K562 (cell line): ENCODE results near the gene TP53I13. TPM values are rescaled to one million over a fixed set of nuclear protein-coding genes. Genes with fewer than 3 reads are reported as not detected.

Source experiments
- ATAC-seq: fragments of 200-7000 bp; cut with Tn5 transposase; 3 replicates; pipeline ENCODE4 v1.9.1; 2020; ENCODE audit warnings: moderate library complexity
- BruUV-seq: library from RNA; stranded (reverse); fragments of 400-500 nt; replicated peaks from 2 replicates; lab custom pipeline; 2021; lab: Mats Ljungman, UMichigan
- CTCF ChIA-PET: fragments of 300-600 bp; formaldehyde crosslinking; extraction: SDS; loops from one replicate; lab custom pipeline; 2021; ENCODE audit warnings: low intra/inter-chr PET ratio; lab: Yijun Ruan, JAX
- POLR2A ChIA-PET: fragments of 300-600, 350-650 bp; sonication (Branson Sonifier 250); formaldehyde crosslinking; extraction: SDS; loops from one replicate; lab custom pipeline; 2021; ENCODE audit warnings: antibody characterized with exemption, inconsistent platforms; lab: Yijun Ruan, JAX
- DNase-seq, 4 experiments: peaks; one replicate each; pipeline versions ENCODE4 v3.0.0 to v3.0.0-alpha.2; 2011 to 2018; ENCODE audit warnings: low spot score in 3 of 4, mixed read lengths in 3 of 4; ENCODE audit errors: extremely low read depth in 1 of 4
- FAIRE-seq: peaks from 2 replicates; lab custom pipeline; 2011; peaks lifted over from hg19 to GRCh38; lab: Jason Lieb, UNC
- H2AFZ ChIP-seq: 2 replicates; pipeline ENCODE4 v1.6.0; 2011; ENCODE audit warnings: low read depth, low read length, control low read depth, inconsistent platforms
- H3K27ac ChIP-seq: fragments of 200-600 bp; 3 replicates; pipeline ENCODE4 v1.8.0; 2011; ENCODE audit warnings: low read depth, mild to moderate bottlenecking, control low read depth, inconsistent platforms, low read length, moderate library complexity, mixed read lengths; ENCODE audit errors: extremely low read depth
- H3K27me3 ChIP-seq, 2 experiments: fragments of 300-600 bp in 1 of 2; 2 replicates in 1 of 2; 3 replicates in 1 of 2; pipeline versions ENCODE4 v1.6.0 to v1.8.0; 2011; ENCODE audit warnings: inconsistent platforms in 2 of 2, low read length in 2 of 2, mild to moderate bottlenecking in 1 of 2, mixed read lengths in 1 of 2, moderate library complexity in 1 of 2; ENCODE audit not compliant: control insufficient read depth in 2 of 2, insufficient read depth in 2 of 2
- H3K36me3 ChIP-seq: fragments of 300-600 bp; 3 replicates; pipeline ENCODE4 v1.8.0; 2011; ENCODE audit warnings: mild to moderate bottlenecking, low read length, inconsistent platforms; ENCODE audit not compliant: control insufficient read depth, insufficient read depth
- H3K4me1 ChIP-seq, 2 experiments: fragments of 200-600 bp in 1 of 2; replicated peaks in 1 of 2; 2 replicates in 1 of 2; 3 replicates in 1 of 2; pipeline versions ENCODE4 v1.5.1 to v1.8.0; 2011; ENCODE audit warnings: inconsistent platforms in 2 of 2, low read length in 2 of 2, mild to moderate bottlenecking in 1 of 2, mixed read lengths in 1 of 2, moderate library complexity in 1 of 2; ENCODE audit not compliant: control insufficient read depth in 2 of 2, insufficient read depth in 2 of 2
- H3K4me2 ChIP-seq: 2 replicates; pipeline ENCODE4 v1.6.1; 2011; ENCODE audit warnings: low read length, control low read depth, inconsistent platforms, mixed read lengths; ENCODE audit not compliant: insufficient read depth
- H3K4me3 ChIP-seq: fragments of 200-600 bp; sonication (generic), shearing (Covaris generic); 2 replicates; pipeline ENCODE4 v1.5.1; 2016; ENCODE audit warnings: control low read depth, inconsistent platforms
- H3K79me2 ChIP-seq: fragments of 200-600 bp; 3 replicates; pipeline ENCODE4 v1.8.0; 2011; ENCODE audit warnings: low read length, inconsistent platforms; ENCODE audit not compliant: control insufficient read depth, insufficient read depth
- H3K9ac ChIP-seq, 2 experiments: 2 replicates each; pipeline versions ENCODE4 v1.6.0 to v1.6.1; 2011; ENCODE audit warnings: low read depth in 2 of 2, low read length in 2 of 2, control low read depth in 1 of 2, inconsistent platforms in 1 of 2, mild to moderate bottlenecking in 1 of 2, mixed read lengths in 1 of 2; ENCODE audit not compliant: insufficient read depth in 1 of 2
- H3K9me1 ChIP-seq: one replicate; pipeline ENCODE4 v1.6.0; 2011; ENCODE audit warnings: inconsistent platforms, mild to moderate bottlenecking, low read length, moderate library complexity; ENCODE audit not compliant: control insufficient read depth, insufficient read depth
- H3K9me3 ChIP-seq: replicated peaks from 2 replicates; pipeline ENCODE4 v1.5.1; 2011; ENCODE audit warnings: low read depth, low read length, inconsistent platforms; ENCODE audit not compliant: control insufficient read depth, insufficient read depth
- H4K20me1 ChIP-seq: replicated peaks from 2 replicates; pipeline ENCODE4 v1.6.1; 2011; ENCODE audit warnings: low read length, inconsistent platforms, mixed read lengths; ENCODE audit not compliant: control insufficient read depth, insufficient read depth
- CBX5 ChIP-seq: IDR thresholded peaks from 2 replicates; pipeline ENCODE4 v1.6.1; 2014; ENCODE audit warnings: low read depth, borderline replicate concordance
- EZH2 ChIP-seq: IDR thresholded peaks from 2 replicates; pipeline ENCODE4 v1.6.1; 2012; ENCODE audit warnings: low read depth, mild to moderate bottlenecking, inconsistent platforms, low read length, borderline replicate concordance
- FIP1L1 ChIP-seq: fragments of 200-400 bp; formaldehyde crosslinking; IDR thresholded peaks from 2 replicates; pipeline ENCODE4 v1.6.1; 2018; ENCODE audit warnings: mild to moderate bottlenecking, low read depth, low read length; ENCODE audit not compliant: poor library complexity, severe bottlenecking
- HSF4 ChIP-seq: fragments of 250-450 bp; sonication (Bioruptor Pico); IDR thresholded peaks from 2 replicates; pipeline ENCODE4 v2.1.2; 2022; ENCODE audit warnings: mild to moderate bottlenecking, moderate library complexity, borderline replicate concordance
- KAT8 ChIP-seq: fragments of 450-650 bp; IDR thresholded peaks from 2 replicates; pipeline ENCODE4 v1.6.1; 2016; ENCODE audit warnings: low read depth, mild to moderate bottlenecking
- POLR2H ChIP-seq: IDR thresholded peaks from 2 replicates; pipeline ENCODE4 v1.6.1; 2016; ENCODE audit warnings: missing genetic modification characterization, low read depth, mild to moderate bottlenecking, control low read depth, missing compliant biosample characterization, moderate library complexity
- RAD51 ChIP-seq: fragments of 450-650 bp; IDR thresholded peaks from 2 replicates; pipeline ENCODE4 v1.7.1; 2016; ENCODE audit warnings: low read depth, mild to moderate bottlenecking, borderline replicate concordance
- XRCC3 ChIP-seq: fragments of 450-650 bp; IDR thresholded peaks from 2 replicates; pipeline ENCODE4 v1.6.1; 2017; ENCODE audit warnings: mild to moderate bottlenecking, moderate library complexity
- ZBTB8A ChIP-seq: fragments of 450-650 bp; IDR thresholded peaks from 2 replicates; pipeline ENCODE4 v1.6.1; 2018; ENCODE audit warnings: mild to moderate bottlenecking, moderate library complexity; ENCODE audit not compliant: partially characterized antibody
- ZNF124 ChIP-seq: sonication (generic); formaldehyde crosslinking; IDR thresholded peaks from 2 replicates; pipeline ENCODE4 v1.8.1; 2022; ENCODE audit warnings: missing genetic modification reagents
- ZNF384 ChIP-seq: IDR thresholded peaks from 2 replicates; pipeline ENCODE4 v1.6.1; 2012; ENCODE audit warnings: low read depth, low read length, improper control_type of control experiment
- ZNF586 ChIP-seq: fragments of 450-650 bp; formaldehyde crosslinking; conservative IDR thresholded peaks from 2 replicates; pipeline ENCODE4 v1.4.0; 2020; ENCODE audit warnings: mild to moderate bottlenecking, moderate library complexity
- WGBS: fragments of 100-300 bp; shearing (Covaris generic); methylation state at CpG from one replicate; pipeline ENCODE4 v1.1.6; 2016; ENCODE audit warnings: low coverage, mixed read lengths; ENCODE audit not compliant: insufficient coverage; ENCODE audit errors: missing lambda C conversion rate; 5-methylcytosine and 5-hydroxymethylcytosine counted together
- in situ Hi-C: fragments of 300-500 bp; cut with MboI; formaldehyde crosslinking; loops from 4 replicates; pipeline ENCODE4 v1.15.0; 2018; ENCODE audit warnings: inconsistent platforms, mixed read lengths
- intact Hi-C: fragments of 100-400 bp; cut with micrococcal nuclease; formaldehyde crosslinking; loops from 2 replicates; pipeline ENCODE4 v1.14.2; 2022
- polyA plus RNA-seq, 8 experiments: library from polyadenylated mRNA; depleted of rRNA in 4 of 8; stranded (reverse) in 5 of 8; unstranded in 3 of 8; fragments of >200 nt; fragmentation: Nextera tagmentation in 2 of 8; fragmentation: Illumina TruSeq in 1 of 8; extraction: Ambion mirVana in 2 of 8; extraction: Trizol in 1 of 8; gene quantifications; 2 replicates each; pipeline versions ENCODE4 v1.2.1 to v1.2.3, GENCODE V29; 2011 to 2014; ENCODE audit warnings: inconsistent platforms in 1 of 8, missing spikeins in 1 of 8
- total RNA-seq, 7 experiments: library from RNA; depleted of rRNA in 6 of 7; stranded (reverse); fragments of >200 nt in 6 of 7; fragmentation: Illumina TruSeq in 2 of 7; extraction: Trizol in 2 of 7; gene quantifications; 2 replicates each; pipeline versions ENCODE4 v1.2.1 to v1.2.3, GENCODE V29; 2011 to 2021; ENCODE audit warnings: low replicate concordance in 1 of 7
- TF ChIP-seq, protein P1 (sequence below): sonication (generic); formaldehyde crosslinking; IDR thresholded peaks from 2 replicates; pipeline ENCODE4 v1.8.0; 2022; ENCODE audit warnings: missing genetic modification reagents, mild to moderate bottlenecking, borderline replicate concordance
- TF ChIP-seq, protein P2 (sequence below): fragments of 150-350 bp; IDR thresholded peaks from 2 replicates; pipeline ENCODE4 v1.6.1; 2014; ENCODE audit warnings: low read depth, mild to moderate bottlenecking, low read length, borderline replicate concordance

The TP53I13 gene
- total and polyA plus RNA-seq, 9 of the 15 experiments (the other 6 are each of a cell fraction or from before 2014, with no cell fraction given) = 0.08 to 28.3 (median 9.1) TPM

- H3K4me1 ChIP-seq = peaks cover 34 to 69% of the 10 kb centered on the region in 2 experiments
- TF ChIP-seq CBX5 (no peak), HSF4 (no peak), RAD51 (no peak), XRCC3 (no peak), POLR2H (tag) (no peak), FIP1L1 (no peak), ZNF586 (CRISPR knock-in tag) (no peak), EZH2 (no peak), KAT8 (no peak), ZBTB8A (no peak), ZNF384 (no peak), ZNF124 (CRISPR knock-in tag) (no peak)
- TF ChIP-seq, protein P1, sequence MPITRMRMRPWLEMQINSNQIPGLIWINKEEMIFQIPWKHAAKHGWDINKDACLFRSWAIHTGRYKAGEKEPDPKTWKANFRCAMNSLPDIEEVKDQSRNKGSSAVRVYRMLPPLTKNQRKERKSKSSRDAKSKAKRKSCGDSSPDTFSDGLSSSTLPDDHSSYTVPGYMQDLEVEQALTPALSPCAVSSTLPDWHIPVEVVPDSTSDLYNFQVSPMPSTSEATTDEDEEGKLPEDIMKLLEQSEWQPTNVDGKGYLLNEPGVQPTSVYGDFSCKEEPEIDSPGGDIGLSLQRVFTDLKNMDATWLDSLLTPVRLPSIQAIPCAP (CRISPR knock-in tag) = no peak
- TF ChIP-seq, protein P2, sequence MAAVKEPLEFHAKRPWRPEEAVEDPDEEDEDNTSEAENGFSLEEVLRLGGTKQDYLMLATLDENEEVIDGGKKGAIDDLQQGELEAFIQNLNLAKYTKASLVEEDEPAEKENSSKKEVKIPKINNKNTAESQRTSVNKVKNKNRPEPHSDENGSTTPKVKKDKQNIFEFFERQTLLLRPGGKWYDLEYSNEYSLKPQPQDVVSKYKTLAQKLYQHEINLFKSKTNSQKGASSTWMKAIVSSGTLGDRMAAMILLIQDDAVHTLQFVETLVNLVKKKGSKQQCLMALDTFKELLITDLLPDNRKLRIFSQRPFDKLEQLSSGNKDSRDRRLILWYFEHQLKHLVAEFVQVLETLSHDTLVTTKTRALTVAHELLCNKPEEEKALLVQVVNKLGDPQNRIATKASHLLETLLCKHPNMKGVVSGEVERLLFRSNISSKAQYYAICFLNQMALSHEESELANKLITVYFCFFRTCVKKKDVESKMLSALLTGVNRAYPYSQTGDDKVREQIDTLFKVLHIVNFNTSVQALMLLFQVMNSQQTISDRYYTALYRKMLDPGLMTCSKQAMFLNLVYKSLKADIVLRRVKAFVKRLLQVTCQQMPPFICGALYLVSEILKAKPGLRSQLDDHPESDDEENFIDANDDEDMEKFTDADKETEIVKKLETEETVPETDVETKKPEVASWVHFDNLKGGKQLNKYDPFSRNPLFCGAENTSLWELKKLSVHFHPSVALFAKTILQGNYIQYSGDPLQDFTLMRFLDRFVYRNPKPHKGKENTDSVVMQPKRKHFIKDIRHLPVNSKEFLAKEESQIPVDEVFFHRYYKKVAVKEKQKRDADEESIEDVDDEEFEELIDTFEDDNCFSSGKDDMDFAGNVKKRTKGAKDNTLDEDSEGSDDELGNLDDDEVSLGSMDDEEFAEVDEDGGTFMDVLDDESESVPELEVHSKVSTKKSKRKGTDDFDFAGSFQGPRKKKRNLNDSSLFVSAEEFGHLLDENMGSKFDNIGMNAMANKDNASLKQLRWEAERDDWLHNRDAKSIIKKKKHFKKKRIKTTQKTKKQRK = no peak
- in situ Hi-C loops (no loop called here), intact Hi-C loops (no loop called here)
- no peaks in the 10 kb centered on the region for H3K36me3 ChIP-seq
- no TSS peak for BruUV-seq
- peak overlapping the region in 1 of 2 experiments; percentile 91; a peak in 1 of 4 replicates for H3K9ac ChIP-seq
- 68% methylated on average over 7 of the region's 7 CpGs for WGBS
- H4K20me1 ChIP-seq = peaks cover 12% of the 10 kb centered on the region
- CTCF ChIA-PET = no interaction called here
- peaks cover 4% of the 10 kb centered on the region for H3K9me1 ChIP-seq
- H3K4me3 ChIP-seq = no peak overlapping the region
- ATAC-seq (no peak), FAIRE-seq (no peak), DNase-seq (no peak)
- H3K9me3 ChIP-seq = no peaks in the 10 kb centered on the region
- H3K79me2 ChIP-seq = peaks cover 6% of the 10 kb centered on the region; the same call in 2 of the 3 replicates
- POLR2A ChIA-PET = interaction anchor here (1.6 kb wide), 1 partner anchor 16 kb away, joined by 3 read pairs; no protein-coding TSS in a partner anchor
- H3K27me3 ChIP-seq = no peaks in the 10 kb centered on the region
- H3K27ac ChIP-seq = no peak overlapping the region
- H3K4me2 ChIP-seq = no peak overlapping the region
- H2AFZ ChIP-seq = no peak overlapping the region
These were observed 26.8 kb downstream of the TP53I13 start for GRCh38 chr17:29595107-29595942.
